Stimulated activated CD8-positive, alpha-beta memory T cell treated with anti-CD3 and anti-CD28 coated beads, Interleukin-15, amount 100 ng/mL, for 1 hour (primary cell): ENCODE data around the gene MYCBP2.

ENCODE experiments used
- DNase-seq: peaks from one replicate; pipeline ENCODE4 v3.0.0-alpha.2; 2020; ENCODE audit warnings: low read depth

The MYCBP2 gene

GRCh38 chr13:77093735-77094134 is 233.2 kb downstream of the MYCBP2 start:
- DNase-seq: no peak

DNA sequence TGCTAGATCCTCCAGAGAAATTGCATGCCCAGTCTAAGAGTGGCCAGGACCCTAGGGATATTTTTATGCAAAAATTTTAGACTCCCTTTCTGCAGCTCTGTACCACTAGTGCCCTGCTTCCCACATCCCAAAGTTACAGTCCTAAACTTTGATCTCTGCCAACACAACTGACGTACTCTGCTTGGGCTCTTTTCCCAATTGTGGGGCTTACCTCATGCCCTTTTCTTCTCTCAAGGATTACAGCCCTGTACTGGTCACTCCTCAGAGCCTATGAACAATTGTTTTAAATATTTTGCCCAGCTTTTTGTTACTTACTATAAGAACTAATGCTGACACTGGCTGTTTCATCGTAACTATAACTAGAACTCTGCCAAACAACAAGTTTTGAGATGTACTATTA is 242.1 kb downstream of the MYCBP2 start:
- DNase-seq: no peak

DNA sequence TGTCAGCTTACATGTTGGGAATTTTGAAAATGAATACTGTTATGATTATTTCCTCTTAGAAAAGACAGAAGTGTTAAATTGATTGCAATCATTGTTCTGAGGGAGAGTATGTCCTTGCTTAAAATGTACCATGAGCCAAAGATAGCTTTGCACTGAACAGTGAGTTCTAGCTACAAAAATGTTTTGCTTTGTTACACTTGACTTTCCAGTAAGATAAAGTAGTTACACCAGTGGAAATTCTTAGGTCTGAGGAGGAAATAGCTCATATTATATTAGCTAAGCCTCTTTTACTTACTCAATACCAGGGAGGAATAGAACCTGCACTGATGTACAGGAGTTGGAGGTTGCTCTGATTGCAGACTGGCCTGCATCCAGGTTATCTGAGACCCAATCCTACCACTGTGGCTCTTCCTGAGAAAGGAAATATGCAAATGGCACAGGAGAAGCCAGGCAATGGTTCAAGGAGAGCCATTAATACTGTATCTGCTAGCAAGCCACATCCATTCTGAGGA is 246.9 kb downstream of the MYCBP2 start:
- DNase-seq: no peak

- DNase-seq: no peak
Measured at GRCh38 chr13:77067519-77067918, 259.4 kb downstream of the MYCBP2 start.

DNA sequence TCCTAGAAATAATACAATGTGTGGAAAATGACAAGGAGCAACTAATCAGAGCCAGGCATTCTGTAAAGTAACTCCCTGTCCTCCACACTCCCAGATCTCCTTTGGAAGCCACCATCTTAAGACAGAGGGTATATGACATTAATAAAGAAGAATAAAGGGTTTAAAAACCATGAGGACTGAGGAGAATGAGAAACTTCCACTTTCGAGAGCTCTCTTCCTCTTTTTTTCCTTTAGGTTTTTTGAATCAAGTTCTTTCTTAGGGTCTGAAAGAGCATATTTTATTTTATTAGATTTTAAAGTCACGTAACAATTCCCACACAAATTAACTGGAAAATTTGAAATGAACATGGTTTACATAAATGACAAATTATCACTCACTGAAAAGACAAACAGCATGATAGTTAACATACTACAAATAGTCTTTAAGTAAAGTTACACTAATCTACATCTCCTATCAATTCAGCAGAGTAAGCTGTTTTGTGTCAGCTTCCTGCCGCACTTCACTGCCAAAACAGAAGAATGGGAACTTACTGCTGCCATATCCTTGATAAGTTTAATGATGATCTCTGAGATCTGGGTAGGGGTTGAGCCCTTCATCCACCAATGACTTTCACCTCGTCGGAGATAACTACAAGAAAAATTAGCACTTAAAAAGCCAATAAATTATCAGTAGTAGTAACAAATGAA is 261.3 kb downstream of the MYCBP2 start:
- no peak for DNase-seq

GRCh38 chr13:77062097-77062496 is 264.8 kb downstream of the MYCBP2 start:
- no peak for DNase-seq

- no peak for DNase-seq
Measured at GRCh38 chr13:77061362-77061761, 265.5 kb downstream of the MYCBP2 start.

DNA sequence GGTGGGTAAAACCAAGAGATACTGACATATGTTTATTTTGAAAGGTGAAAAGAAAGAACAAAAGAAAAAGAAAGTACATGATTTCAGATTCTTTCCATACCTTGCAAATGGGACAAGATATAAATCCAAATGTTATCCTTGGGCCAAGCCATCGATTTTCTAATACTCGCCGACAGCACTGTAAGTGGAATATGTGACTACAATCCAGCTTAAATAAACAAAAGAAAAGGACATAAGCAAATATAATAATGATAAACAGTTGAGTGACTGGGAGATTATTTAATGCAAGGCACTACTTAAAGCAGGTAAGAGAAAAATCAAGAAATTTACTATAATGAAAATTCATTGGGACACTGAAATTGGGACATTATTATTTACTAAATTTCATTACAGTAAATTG is 270.0 kb downstream of the MYCBP2 start:
- DNase-seq: no peak

GRCh38 chr13:77056382-77056781 is 270.5 kb downstream of the MYCBP2 start:
- no peak for DNase-seq

DNA sequence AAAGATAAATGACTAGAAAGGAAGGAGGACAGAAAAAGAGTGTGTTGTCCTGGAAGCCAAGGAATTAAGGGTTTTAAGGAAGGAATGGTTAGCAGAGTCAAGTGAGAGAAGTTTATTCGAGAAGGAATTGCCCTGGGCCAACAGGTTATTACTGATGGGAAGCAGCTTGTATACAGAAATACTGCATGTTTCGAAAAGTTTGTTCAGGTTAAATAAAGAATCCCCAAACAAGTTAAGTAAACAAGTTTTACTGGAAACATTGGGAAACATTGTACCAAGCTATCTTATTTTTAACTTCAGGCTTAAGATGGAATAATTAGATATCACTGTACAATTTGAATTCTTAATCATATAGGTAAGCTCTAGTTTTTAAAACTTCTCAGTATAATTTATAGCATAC is 271.7 kb downstream of the MYCBP2 start:
- no peak for DNase-seq

DNA sequence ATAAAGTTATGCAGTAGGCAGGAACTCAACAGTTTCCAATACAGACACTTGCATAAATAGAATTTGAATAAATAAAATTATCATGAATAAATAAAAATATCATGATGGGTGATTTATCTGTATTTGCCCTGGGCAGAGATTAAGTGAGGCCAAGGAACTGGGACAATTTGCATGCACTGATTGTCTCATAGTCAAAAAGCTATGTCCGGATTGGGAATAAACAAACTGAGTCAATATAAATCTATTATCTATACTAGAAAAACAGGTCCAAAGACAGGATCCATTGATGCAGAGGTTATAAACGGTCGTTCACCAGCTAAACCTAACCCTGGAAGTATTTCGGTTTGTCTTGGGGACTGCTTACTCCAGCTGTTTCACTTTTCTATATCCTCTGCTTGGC is 273.7 kb downstream of the MYCBP2 start:
- no peak for DNase-seq

GRCh38 chr13:77048681-77049080 is 278.2 kb downstream of the MYCBP2 start:
- no peak for DNase-seq

DNA sequence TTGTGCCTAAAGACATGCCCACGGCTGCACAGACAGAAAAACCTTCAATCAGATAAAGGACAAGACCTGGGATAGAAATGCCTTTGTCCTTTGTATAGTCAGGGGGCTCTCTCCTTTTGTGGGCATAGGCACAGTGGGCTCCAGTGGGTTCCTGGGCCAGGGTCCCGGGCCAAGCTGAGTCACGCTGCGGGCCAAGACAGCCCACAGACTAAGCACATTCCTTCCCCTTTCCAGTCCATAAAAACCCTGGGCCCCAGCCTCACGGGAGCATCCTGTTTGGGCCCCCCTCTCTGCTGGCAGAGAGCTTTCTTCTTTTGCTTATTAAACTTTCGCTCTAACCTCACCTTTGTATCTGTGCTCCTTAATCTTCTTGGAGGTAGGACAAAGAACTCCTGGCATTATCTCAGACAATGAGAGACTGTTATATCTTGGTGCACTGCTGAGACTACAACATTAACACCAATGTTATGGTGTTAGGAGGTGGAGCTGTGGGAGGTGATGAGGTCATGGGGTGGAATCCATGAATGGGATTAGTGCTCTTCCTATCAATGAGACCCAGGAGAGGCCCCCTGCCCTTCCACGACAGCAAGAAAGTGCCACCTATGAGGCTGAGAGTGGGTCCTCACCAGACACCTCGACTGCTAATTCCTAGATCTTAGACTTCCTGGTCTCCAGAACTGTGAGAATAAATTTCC is 279.1 kb downstream of the MYCBP2 start:
- no peak for DNase-seq

GRCh38 chr13:77042566-77043177 is 284.2 kb downstream of the MYCBP2 start:
- DNase-seq: no peak

DNA sequence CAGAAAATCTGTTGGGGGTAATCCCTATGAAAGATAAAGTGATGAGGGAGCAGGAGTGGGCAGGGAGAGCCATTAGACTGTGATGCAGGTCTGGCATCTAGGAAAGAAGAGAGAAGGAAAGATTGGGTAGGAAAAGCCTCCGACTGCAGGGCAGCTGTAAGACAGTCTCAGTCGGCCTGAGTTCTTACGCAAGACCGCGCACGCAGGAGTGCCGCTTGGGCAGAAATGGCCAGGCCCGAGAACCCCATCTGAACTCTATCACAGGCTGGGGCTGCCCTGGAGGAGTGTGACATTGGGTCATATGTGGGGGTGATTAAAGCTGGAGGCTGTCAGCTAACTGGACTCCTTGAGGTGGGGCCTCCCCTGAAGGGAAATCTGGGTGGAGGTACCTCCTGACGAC is 286.1 kb downstream of the MYCBP2 start:
- DNase-seq: no peak

GRCh38 chr13:77040076-77040475 is 286.8 kb downstream of the MYCBP2 start:
- no peak for DNase-seq

DNA sequence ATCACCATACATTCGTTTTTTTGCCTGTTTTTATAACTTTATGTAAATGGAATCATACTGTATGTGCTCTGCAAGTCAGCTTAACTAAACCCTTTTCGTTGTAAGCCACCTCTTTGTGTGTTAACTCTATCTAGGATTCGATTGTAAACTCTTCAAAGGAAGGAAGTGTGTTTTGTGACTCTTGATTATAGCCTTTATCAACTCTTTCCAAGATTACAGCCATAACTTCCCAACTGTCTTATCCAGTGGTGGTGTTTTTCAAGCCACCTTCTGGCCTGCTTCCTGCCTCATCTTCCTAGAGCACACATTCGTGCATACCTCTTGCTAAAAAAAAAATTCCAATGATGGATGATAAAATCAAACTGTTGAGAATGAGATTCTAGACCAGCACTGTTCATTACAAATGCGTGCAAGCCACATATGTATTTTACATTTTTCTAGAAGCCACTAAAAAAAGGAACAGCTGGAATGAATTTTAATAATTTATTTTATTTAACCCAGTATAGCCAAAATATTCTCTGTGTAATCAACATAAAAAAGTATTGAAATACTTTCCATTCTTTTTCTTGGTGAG is 287.9 kb downstream of the MYCBP2 start:
- no peak for DNase-seq

- DNase-seq: no peak
Measured at GRCh38 chr13:77036279-77036678, 290.6 kb downstream of the MYCBP2 start.

DNA sequence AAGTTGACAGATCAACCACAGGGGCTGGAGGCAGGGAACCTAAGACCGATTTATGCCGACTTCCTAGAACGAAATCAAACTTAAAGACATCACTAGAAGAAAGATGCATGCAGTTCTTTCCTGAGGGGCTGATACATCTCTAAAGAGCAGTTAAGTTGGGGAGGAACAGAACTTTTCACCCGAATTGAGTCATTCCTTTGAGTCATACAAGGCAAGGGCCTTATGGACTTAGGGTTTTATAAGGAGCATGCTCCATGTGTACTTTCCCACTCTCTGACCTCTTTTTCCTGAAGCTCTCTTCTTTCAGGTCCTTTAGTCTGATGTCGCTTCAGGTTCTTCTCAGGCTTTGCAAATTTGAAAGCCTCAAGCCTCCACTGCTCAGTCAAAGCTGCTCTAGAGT is 292.0 kb downstream of the MYCBP2 start:
- DNase-seq: no peak

DNA sequence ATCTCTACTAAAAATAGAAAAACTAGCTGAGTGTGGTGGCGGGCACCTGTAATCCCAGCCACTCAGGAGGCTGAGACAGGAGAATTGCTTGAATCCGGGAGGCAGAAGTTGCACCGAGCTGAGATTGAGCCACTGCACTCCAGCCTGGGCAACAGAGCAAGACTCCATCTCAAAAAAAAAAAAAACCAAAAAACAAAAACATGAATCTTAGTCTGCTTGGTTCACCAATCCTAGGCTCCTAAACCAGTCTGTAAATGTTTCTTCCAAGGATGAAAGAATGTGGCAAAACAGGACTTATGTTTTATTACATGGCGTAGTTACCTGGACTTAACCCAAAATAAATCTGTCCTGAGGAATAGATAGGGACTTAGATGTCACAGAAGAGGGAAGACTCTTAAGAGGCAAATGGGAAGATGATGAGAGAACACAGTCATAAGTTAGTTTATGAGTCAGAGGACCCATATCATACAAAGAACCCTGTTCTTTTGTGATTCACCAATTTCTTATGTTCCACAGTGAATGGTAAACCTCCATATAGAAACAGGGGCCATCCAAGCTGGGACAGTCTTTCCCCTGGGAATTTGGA is 293.1 kb downstream of the MYCBP2 start:
- no peak for DNase-seq

GRCh38 chr13:77031656-77032243 is 295.1 kb downstream of the MYCBP2 start:
- no peak for DNase-seq

DNA sequence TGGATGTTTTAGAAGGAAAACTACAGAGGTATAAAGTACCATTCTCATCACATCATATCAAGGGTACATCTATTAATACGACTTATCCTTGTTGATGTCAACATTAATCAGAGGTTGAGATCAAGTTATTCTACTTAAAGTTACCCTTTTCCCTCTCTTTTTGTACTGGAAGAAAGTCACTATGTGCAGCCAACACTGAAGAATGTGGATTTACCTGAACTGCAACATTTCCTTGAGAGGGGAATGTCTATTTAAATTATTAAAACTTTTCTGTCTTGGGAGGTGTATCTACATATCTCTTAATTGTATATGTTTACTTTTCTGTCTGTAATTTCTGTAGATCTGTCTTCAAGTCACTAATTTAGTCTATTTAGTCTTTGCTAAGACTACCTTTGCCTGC is 297.5 kb downstream of the MYCBP2 start:
- no peak for DNase-seq
